Hepatocyte (in vitro differentiated cells): ENCODE results near the gene CEP76.

Experiments used
- EZH2 ChIP-seq: fragments of 200-600 bp; sonication (generic); IDR thresholded peaks from 2 replicates; pipeline ENCODE4 v1.6.1; 2016; ENCODE audit warnings: antibody characterized with exemption, mild to moderate bottlenecking, borderline replicate concordance
- EZH2phosphoT487 ChIP-seq: fragments of 200-600 bp; sonication (generic); IDR thresholded peaks from one replicate; pipeline ENCODE4 v1.6.1; 2018; ENCODE audit warnings: antibody characterized with exemption, mild to moderate bottlenecking, low read depth, moderate library complexity; ENCODE audit not compliant: unreplicated experiment, severe bottlenecking
- TF ChIP-seq, protein P1 (sequence below): fragments of 200-600 bp; sonication (generic); IDR thresholded peaks from 2 replicates; pipeline ENCODE4 v1.5.1; 2016; ENCODE audit warnings: antibody characterized with exemption, mild to moderate bottlenecking; ENCODE audit not compliant: poor library complexity

DNA sequence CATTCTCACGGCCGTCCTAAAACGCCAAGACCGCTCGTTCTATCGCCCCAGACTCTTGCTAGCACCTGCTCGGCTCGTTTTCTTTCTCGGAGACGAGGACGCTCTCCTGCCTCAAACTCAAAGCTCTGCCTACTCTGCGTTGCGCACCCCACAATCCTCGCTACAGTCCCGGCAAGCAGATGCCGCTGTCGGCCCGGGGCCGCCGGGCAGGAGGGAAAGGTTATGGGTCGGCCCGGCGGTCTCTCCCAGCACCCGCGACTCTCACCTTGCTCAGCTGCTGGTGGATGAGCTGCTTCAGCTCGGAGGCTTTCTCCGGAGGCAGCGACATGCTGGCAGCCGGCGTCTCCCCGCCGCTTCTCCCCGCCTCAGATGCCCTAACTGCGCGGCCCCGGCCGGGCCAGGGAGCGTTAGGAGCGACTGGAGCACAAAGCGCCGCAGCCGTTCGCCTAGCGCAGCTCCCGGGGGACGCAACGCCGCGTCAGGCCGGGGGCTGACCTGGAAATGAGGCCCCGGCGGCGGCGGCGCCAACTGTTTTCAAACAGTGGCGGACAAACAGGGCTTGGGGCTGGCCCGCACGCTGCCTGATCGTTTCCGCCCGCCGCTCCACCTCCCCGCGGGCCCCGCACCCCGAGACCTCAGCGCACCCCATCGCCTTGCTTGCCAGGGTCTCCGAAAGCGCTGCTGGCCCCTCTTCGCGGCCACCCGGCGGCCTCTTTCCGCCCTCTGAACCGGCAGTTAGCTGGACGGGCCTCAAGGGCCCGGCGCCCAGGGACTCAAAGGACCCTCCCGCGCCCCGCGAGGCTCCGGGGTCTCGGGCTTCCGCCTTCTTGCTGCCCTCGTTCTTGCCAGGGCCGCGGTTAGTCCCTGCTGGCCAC, at the start of gene CEP76, which contains the start of gene PSMG2:
- TF ChIP-seq, protein P1, sequence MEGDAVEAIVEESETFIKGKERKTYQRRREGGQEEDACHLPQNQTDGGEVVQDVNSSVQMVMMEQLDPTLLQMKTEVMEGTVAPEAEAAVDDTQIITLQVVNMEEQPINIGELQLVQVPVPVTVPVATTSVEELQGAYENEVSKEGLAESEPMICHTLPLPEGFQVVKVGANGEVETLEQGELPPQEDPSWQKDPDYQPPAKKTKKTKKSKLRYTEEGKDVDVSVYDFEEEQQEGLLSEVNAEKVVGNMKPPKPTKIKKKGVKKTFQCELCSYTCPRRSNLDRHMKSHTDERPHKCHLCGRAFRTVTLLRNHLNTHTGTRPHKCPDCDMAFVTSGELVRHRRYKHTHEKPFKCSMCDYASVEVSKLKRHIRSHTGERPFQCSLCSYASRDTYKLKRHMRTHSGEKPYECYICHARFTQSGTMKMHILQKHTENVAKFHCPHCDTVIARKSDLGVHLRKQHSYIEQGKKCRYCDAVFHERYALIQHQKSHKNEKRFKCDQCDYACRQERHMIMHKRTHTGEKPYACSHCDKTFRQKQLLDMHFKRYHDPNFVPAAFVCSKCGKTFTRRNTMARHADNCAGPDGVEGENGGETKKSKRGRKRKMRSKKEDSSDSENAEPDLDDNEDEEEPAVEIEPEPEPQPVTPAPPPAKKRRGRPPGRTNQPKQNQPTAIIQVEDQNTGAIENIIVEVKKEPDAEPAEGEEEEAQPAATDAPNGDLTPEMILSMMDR = no peak
- TF ChIP-seq EZH2 (no peak), EZH2phosphoT487 (no peak)
